NCI-H510A treated with DMSO at 0.1 percent for 48 hours (cell line): ENCODE data around the gene ZNF664.

Experiments
- DNase-seq: peaks from one replicate; lab custom pipeline; 2025; lab: John Stamatoyannopoulos, UW

Gene ZNF664

GRCh38 chr12:123972457-123973401 lies at the start of gene ZNF664, which contains the start of gene CCDC92:
TSS of gene ZNF664 (plus strand) at chr12:123973215. CDS start at chr12:124012145, 38,930 bp downstream.
TSS of gene CCDC92 (minus strand) at chr12:123972831. CDS start at chr12:123944305, 28,526 bp downstream.
- peak; percentile 99 for DNase-seq

GRCh38 chr12:123923927-123924326 lies 49.1 kb upstream of the ZNF664 start:
- DNase-seq, result no peak

- DNase-seq, result no peak
Measured at GRCh38 chr12:123924539-123924938, 48.5 kb upstream of the ZNF664 start.

GRCh38 chr12:123928274-123928865 lies 44.6 kb upstream of the ZNF664 start:
- peak; percentile 66 for DNase-seq

GRCh38 chr12:123928897-123929296 lies 44.1 kb upstream of the ZNF664 start:
- no peak for DNase-seq

GRCh38 chr12:123929946-123930583 lies 43.0 kb upstream of the ZNF664 start:
- no peak for DNase-seq

GRCh38 chr12:123931686-123932321 lies 41.2 kb upstream of the ZNF664 start:
- no peak for DNase-seq

- no peak for DNase-seq
Measured at GRCh38 chr12:123933214-123933613, 39.8 kb upstream of the ZNF664 start.

GRCh38 chr12:123934016-123934620 lies 38.9 kb upstream of the ZNF664 start:
- no peak for DNase-seq

- no peak for DNase-seq
Measured at GRCh38 chr12:123934829-123935228, 38.2 kb upstream of the ZNF664 start.

- no peak for DNase-seq
Measured at GRCh38 chr12:123935956-123936355, 37.1 kb upstream of the ZNF664 start.

- DNase-seq, result no peak
Measured at GRCh38 chr12:123936471-123936870, 36.5 kb upstream of the ZNF664 start.

- DNase-seq, result no peak
Measured at GRCh38 chr12:123936956-123937706, 35.9 kb upstream of the ZNF664 start.

- no peak for DNase-seq
Measured at GRCh38 chr12:123937707-123938591, 35.1 kb upstream of the ZNF664 start.

- DNase-seq, result no peak
Measured at GRCh38 chr12:123938679-123939480, 34.1 kb upstream of the ZNF664 start.

- DNase-seq, result no peak
Measured at GRCh38 chr12:123939716-123940626, 33.0 kb upstream of the ZNF664 start.

GRCh38 chr12:123940627-123940966 lies 32.4 kb upstream of the ZNF664 start:
- DNase-seq, result no peak

GRCh38 chr12:123941000-123941399 lies 32.0 kb upstream of the ZNF664 start:
- DNase-seq, result no peak
